B cell (primary cell): ENCODE results near the gene F2RL3. TPM values are rescaled to one million over a fixed set of nuclear protein-coding genes. Genes with fewer than 3 reads are reported as not detected.

Source experiments
- ATAC-seq: fragments of 200-7000 bp; cut with Tn5 transposase; one replicate; pipeline ENCODE4 v1.10.0; 2021; ENCODE audit warnings: low read depth, mild to moderate bottlenecking, moderate number of reproducible peaks, moderate library complexity
- CTCF ChIA-PET: fragments of 350-600 bp; sonication (Branson Sonifier 250); formaldehyde crosslinking; loops from one replicate; lab custom pipeline; 2021; ENCODE audit warnings: antibody characterized with exemption, inconsistent platforms; lab: Charles Lee
- POLR2A ChIA-PET: fragments of 350-600 bp; sonication (Branson Sonifier 250); formaldehyde crosslinking; loops from one replicate; lab custom pipeline; 2021; ENCODE audit warnings: antibody characterized with exemption; lab: Charles Lee
- DNase-seq: peaks from one replicate; pipeline ENCODE4 v3.0.0; 2013
- H2AFZ ChIP-seq: 2 replicates; pipeline ENCODE4 v1.6.1; 2012; ENCODE audit warnings: mild to moderate bottlenecking, low read depth, low read length; ENCODE audit not compliant: insufficient read depth, poor library complexity, severe bottlenecking
- H3K27ac ChIP-seq, 2 donors: 1 replicate in 1 of 2; 2 replicates in 1 of 2; pipeline ENCODE4 v1.5.1; 2012 to 2013; ENCODE audit warnings: low read length in 2 of 2, mild to moderate bottlenecking in 2 of 2, moderate library complexity in 1 of 2
- H3K27me3 ChIP-seq, 4 experiments: fragments of 200-600 bp in 1 of 4; sonication (generic) in 1 of 4; replicated peaks in 1 of 4; 1 replicate in 2 of 4; 2 replicates in 2 of 4; pipeline versions ENCODE4 v1.6.1 to v1.7.0; 2013 to 2016; ENCODE audit warnings: low read length in 3 of 4, mild to moderate bottlenecking in 2 of 4, mixed read lengths in 1 of 4, moderate library complexity in 1 of 4; ENCODE audit not compliant: insufficient read depth in 4 of 4, control insufficient read depth in 3 of 4; ENCODE audit errors: control extremely low read depth in 1 of 4
- H3K36me3 ChIP-seq, 2 experiments: replicated peaks in 1 of 2; 1 replicate in 1 of 2; 2 replicates in 1 of 2; pipeline versions ENCODE4 v1.6.1 to v1.7.1; 2013; ENCODE audit warnings: low read length in 1 of 2; ENCODE audit not compliant: insufficient read depth in 2 of 2, control insufficient read depth in 1 of 2; ENCODE audit errors: control extremely low read depth in 1 of 2, extremely low read depth in 1 of 2
- H3K4me1 ChIP-seq, 2 donors: fragments of 200-600 bp in 1 of 2; sonication (generic) in 1 of 2; 1 replicate in 1 of 2; 2 replicates in 1 of 2; pipeline versions ENCODE4 v1.5.1 to v1.6.1; 2013 to 2017; ENCODE audit warnings: low read length in 2 of 2; ENCODE audit not compliant: control insufficient read depth in 2 of 2, insufficient read depth in 2 of 2
- H3K4me2 ChIP-seq: replicated peaks from 2 replicates; pipeline ENCODE3; 2012; ENCODE audit warnings: mild to moderate bottlenecking, low read depth, low read length; ENCODE audit not compliant: poor library complexity, severe bottlenecking
- H3K4me3 ChIP-seq, 5 experiments: fragments of 200-600 bp in 1 of 5; sonication (generic) in 1 of 5; 1 replicate in 3 of 5; 2 replicates in 2 of 5; pipeline versions ENCODE4 v1.5.1 to v1.7.0; 2011 to 2016; ENCODE audit warnings: low read length in 4 of 5, mild to moderate bottlenecking in 4 of 5, low read depth in 2 of 5, control low read depth in 1 of 5, moderate library complexity in 1 of 5; ENCODE audit not compliant: insufficient read depth in 1 of 5; ENCODE audit errors: control extremely low read depth in 1 of 5, extremely low read depth in 1 of 5
- H3K79me2 ChIP-seq: fragments of 200-600 bp; sonication (generic); one replicate; pipeline ENCODE4 v1.6.0; 2016; ENCODE audit warnings: low read length; ENCODE audit not compliant: control insufficient read depth, insufficient read depth
- H3K9ac ChIP-seq: fragments of 200-600 bp; sonication (generic); 2 replicates; pipeline ENCODE4 v1.6.1; 2017; ENCODE audit warnings: mild to moderate bottlenecking, low read length, moderate library complexity
- H3K9me3 ChIP-seq, 3 donors: one replicate each; pipeline versions ENCODE4 v1.6.1 to v1.7.1; 2013; ENCODE audit warnings: low read length in 2 of 3; ENCODE audit not compliant: control insufficient read depth in 2 of 3, insufficient read depth in 1 of 3; ENCODE audit errors: control extremely low read depth in 1 of 3
- H4K20me1 ChIP-seq: 2 replicates; pipeline ENCODE4 v1.6.0; 2012; ENCODE audit warnings: mild to moderate bottlenecking, low read length; ENCODE audit not compliant: insufficient read depth, control insufficient read depth, poor library complexity, severe bottlenecking
- H3K27ac Mint-ChIP-seq: one replicate; pipeline ENCODE4 v1.8.0; 2021; ENCODE audit warnings: mixed read lengths
- H3K27me3 Mint-ChIP-seq: one replicate; pipeline ENCODE4 v1.8.0; 2021; ENCODE audit warnings: mixed read lengths
- H3K4me1 Mint-ChIP-seq: one replicate; pipeline ENCODE4 v1.8.0; 2021; ENCODE audit warnings: mixed read lengths
- H3K4me3 Mint-ChIP-seq: one replicate; pipeline ENCODE4 v1.8.0; 2021; ENCODE audit warnings: mixed read lengths
- H3K9me3 Mint-ChIP-seq: one replicate; pipeline ENCODE4 v1.8.0; 2022; ENCODE audit warnings: mixed read lengths; ENCODE audit not compliant: insufficient read depth
- CTCF ChIP-seq: fragments of 200-600 bp; IDR thresholded peaks from one replicate; pipeline ENCODE4 v1.8.0; 2022; ENCODE audit warnings: antibody characterized with exemption, mild to moderate bottlenecking
- EZH2 ChIP-seq: IDR thresholded peaks from 2 replicates; pipeline ENCODE4 v1.6.1; 2012; ENCODE audit warnings: borderline replicate concordance, low read depth, mild to moderate bottlenecking, moderate library complexity, low read length; ENCODE audit not compliant: insufficient read depth, poor library complexity, severe bottlenecking
- WGBS: methylation state at CpG from one replicate; pipeline ENCODE4 v1.1.5; 2013; ENCODE audit warnings: missing lambda C conversion rate; ENCODE audit not compliant: insufficient coverage; 5-methylcytosine and 5-hydroxymethylcytosine counted together
- intact Hi-C: fragments of 100-400 bp; cut with micrococcal nuclease; formaldehyde crosslinking; loops from one replicate; pipeline ENCODE4 v1.10.0; 2022
- polyA plus RNA-seq: library from polyadenylated mRNA; depleted of rRNA; stranded (reverse); fragments of >200 nt; gene quantifications from 2 replicates; pipeline ENCODE4 v1.2.3, GENCODE V29; 2012
- total RNA-seq, 2 donors: library from RNA; stranded (reverse); fragments of 120-200 nt in 1 of 2; gene quantifications; 1 replicate in 1 of 2; 2 replicates in 1 of 2; pipeline versions ENCODE4 v1.2.3 to v1.2.4, GENCODE V29; 2013 to 2022

The F2RL3 gene
- total and polyA plus RNA-seq, 2 donors (not counting 1 experiment from before 2014, with no cell fraction given) = 0.01 to 1.1 TPM

GRCh38 chr19:16851031-16851712 lies 37.6 kb upstream of the F2RL3 start:
- peaks cover 0 to 83% of the 10 kb centered on the region in 2 experiments for H3K36me3 ChIP-seq

More at GRCh38 chr19:16851031-16851712, 37.6 kb upstream of the F2RL3 start:
- H4K20me1 ChIP-seq = no peaks in the 10 kb centered on the region
- no peaks in the 10 kb centered on the region for H3K9me3 Mint-ChIP-seq
- H3K27me3 Mint-ChIP-seq = no peaks in the 10 kb centered on the region
- ATAC-seq (no peak), DNase-seq (no peak)
- no peak overlapping the region for H3K27ac Mint-ChIP-seq
- no peaks in the 10 kb centered on the region for H3K4me1 Mint-ChIP-seq
- WGBS = 93% methylated on average over 31 of the region's 33 CpGs
- H3K4me2 ChIP-seq = no peak overlapping the region
- H3K27ac ChIP-seq = no peak overlapping the region
- H3K4me3 ChIP-seq = no peak overlapping the region
- POLR2A ChIA-PET = no interaction called here
- TF ChIP-seq EZH2 = no peak
- no peak for TF ChIP-seq CTCF
- no peaks in the 10 kb centered on the region for H3K9me3 ChIP-seq
- no peaks in the 10 kb centered on the region for H3K27me3 ChIP-seq
- intact Hi-C loops = no loop called here
- no peaks in the 10 kb centered on the region for H3K4me1 ChIP-seq
- no peak overlapping the region for H3K9ac ChIP-seq
- H2AFZ ChIP-seq = no peak overlapping the region
- CTCF ChIA-PET = no interaction called here
- H3K79me2 ChIP-seq = peaks cover 5% of the 10 kb centered on the region
- H3K4me3 Mint-ChIP-seq = no peak overlapping the region
